ENCODE data around the gene RPP14.

Gene RPP14

DNA sequence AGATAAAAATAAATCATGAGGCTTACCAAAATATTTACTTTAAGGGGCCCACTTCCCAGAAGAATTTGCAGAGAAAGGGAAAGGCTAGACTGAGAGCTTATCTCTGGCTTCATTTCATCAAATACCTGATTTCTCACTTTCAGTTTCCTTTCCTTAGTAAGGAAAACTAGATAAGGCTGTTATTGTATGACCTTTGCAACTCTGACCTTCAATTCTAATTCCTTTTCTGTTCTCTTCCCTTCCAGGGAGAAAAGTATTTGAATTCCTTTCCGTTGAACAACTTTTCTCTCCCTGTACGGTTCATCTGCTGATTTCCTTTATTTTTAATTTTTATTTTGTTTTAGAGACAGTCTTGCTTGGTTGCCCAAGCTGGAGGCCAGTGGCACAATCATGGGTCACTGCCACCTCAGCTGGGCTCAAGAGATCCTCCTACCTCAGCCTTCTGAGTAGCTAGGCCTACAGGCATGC is 19.5 kb downstream of the RPP14 start:
- TF ChIP-seq REST (IDR thresholded peaks at IDR 0.05; ENCODE audit: insufficient replicate concordance, low read depth) (no peak), GABPA (IDR thresholded peaks at IDR 0.05; ENCODE audit: low read depth) (no peak), POLR2AphosphoS5 (IDR thresholded peaks at IDR 0.05; ENCODE audit: low read depth) (no peak), SPI1 (IDR thresholded peaks at IDR 0.05; ENCODE audit: borderline replicate concordance, low read depth) (no peak), CTCF (IDR thresholded peaks at IDR 0.05; ENCODE audit: insufficient read depth, low read length) (no peak)
- no peak overlapping the region for H3K4me3 ChIP-seq (replicated peaks; ENCODE audit: insufficient read depth, low read length)
- DNase-seq (ENCODE audit: low read depth in 1 of 2, low spot score in 1 of 2): no peak
- no peaks in the 10 kb centered on the region for H3K27me3 ChIP-seq (ENCODE audit: insufficient read depth, poor library complexity, severe bottlenecking)
- H3K27ac ChIP-seq (replicated peaks): no peak overlapping the region

DNA sequence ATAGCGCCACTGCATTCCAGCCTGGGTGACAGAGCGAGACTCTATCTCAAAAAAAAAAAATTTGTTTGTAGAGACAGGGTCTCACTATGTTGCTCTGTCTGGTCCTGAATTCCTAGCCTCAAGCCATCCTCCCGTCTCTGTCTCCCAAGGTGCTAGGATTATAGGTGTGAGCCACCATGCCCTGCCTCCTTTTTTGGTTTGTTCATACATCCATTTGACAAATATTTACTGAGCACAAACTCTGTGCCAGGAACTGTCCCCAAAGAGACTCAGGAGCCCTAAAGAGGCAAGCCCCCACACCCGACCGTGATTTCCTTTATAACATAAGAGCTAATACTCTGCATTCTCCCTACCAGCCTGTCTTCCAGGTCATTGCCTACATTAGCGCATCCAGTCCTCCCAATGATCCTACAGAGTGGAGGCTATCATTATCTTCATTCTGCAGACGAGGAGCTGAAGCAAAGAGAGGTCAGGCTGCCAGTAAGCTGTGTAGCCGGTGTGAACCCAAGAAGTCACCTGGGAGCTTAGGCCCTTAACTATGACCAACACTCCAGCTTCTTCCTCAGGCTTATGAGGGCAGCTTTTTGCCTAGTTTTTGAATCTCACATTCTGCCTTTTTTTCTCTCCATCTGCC is 20.3 kb downstream of the RPP14 start:
- no peak for TF ChIP-seq REST (IDR thresholded peaks at IDR 0.05; ENCODE audit: insufficient replicate concordance, low read depth)
- no peak for TF ChIP-seq CTCF (IDR thresholded peaks at IDR 0.05; ENCODE audit: insufficient read depth, low read length)
- no peak for TF ChIP-seq SPI1 (IDR thresholded peaks at IDR 0.05; ENCODE audit: borderline replicate concordance, low read depth)
- no peak for TF ChIP-seq POLR2AphosphoS5 (IDR thresholded peaks at IDR 0.05; ENCODE audit: low read depth)
- no peak for DNase-seq (ENCODE audit: low read depth in 1 of 2, low spot score in 1 of 2)
- H3K27ac ChIP-seq (replicated peaks): no peak overlapping the region
- H3K4me3 ChIP-seq (replicated peaks; ENCODE audit: insufficient read depth, low read length): no peak overlapping the region
- H3K27me3 ChIP-seq (ENCODE audit: insufficient read depth, poor library complexity, severe bottlenecking): no peaks in the 10 kb centered on the region

- DNase-seq (ENCODE audit: low read depth in 1 of 2, low spot score in 1 of 2): no peak
- TF ChIP-seq CTCF (IDR thresholded peaks at IDR 0.05; ENCODE audit: insufficient read depth, low read length): no peak
- no peak for TF ChIP-seq REST (IDR thresholded peaks at IDR 0.05; ENCODE audit: insufficient replicate concordance, low read depth)
- no peak for TF ChIP-seq SPI1 (IDR thresholded peaks at IDR 0.05; ENCODE audit: borderline replicate concordance, low read depth)
- no peak for TF ChIP-seq GABPA (IDR thresholded peaks at IDR 0.05; ENCODE audit: low read depth)
- no peak for TF ChIP-seq POLR2AphosphoS5 (IDR thresholded peaks at IDR 0.05; ENCODE audit: low read depth)
- Histone ChIP-seq H3K27me3 (ENCODE audit: insufficient read depth, poor library complexity, severe bottlenecking) (no peaks in the 10 kb centered on the region), H3K27ac (replicated peaks) (no peak overlapping the region), H3K4me3 (replicated peaks; ENCODE audit: insufficient read depth, low read length) (no peak overlapping the region)
Measured at GRCh38 chr3:58329150-58329921, 23.3 kb downstream of the RPP14 start.

Measured in HL-60 (cell line).